OCI-LY3 (cell line): ENCODE data around the gene TMX4.

Source experiments
- CTCF ChIP-seq: fragments of 200-600, 300-600 bp; sonication (generic); IDR thresholded peaks from 2 replicates; pipeline ENCODE4 v1.5.1; 2014; ENCODE audit warnings: antibody characterized with exemption, low read length, low read depth
- EZH2phosphoT487 ChIP-seq: fragments of 200-600 bp; shearing (Covaris generic); IDR thresholded peaks from 2 replicates; pipeline ENCODE4 v1.6.1; 2018; ENCODE audit warnings: antibody characterized with exemption, mixed run types, low read depth

DNA sequence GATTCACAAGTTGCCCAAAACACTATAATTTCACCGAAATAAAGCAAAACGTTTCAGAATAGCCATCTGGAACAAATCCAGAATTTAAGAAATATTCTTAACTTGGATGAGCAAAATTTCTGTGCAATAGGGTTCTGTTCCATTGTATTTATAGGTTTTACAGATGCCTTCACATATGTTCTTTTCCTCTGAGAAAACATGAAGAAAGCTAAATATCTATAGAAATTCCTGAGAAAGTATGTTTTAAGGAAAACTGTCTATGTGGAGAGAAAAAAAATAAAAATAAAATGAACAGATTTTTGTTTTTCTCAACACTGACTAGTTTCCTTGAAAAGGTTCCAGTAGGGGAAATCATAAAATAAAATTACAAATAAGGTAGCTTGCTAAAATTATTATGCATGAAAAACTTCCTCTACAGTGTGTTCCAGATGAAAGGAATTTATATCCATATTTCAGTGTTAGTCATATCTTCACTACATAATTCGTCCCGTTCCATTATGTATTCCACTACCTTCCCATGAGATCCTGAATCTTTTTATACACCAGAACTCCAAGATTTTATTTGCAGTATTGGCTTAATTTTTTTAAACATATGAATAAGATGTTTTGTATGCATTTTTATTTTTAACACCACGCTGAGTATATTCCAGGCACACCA is 42.4 kb upstream of the TMX4 start:
- TF ChIP-seq CTCF (no peak), EZH2phosphoT487 (no peak)
